ENCODE data around the gene REG3A. TPM values are rescaled to one million over a fixed set of nuclear protein-coding genes. Genes with fewer than 3 reads are reported as not detected.
A peak's percentile ranks its signal among the peaks of the same experiment; 100 is the strongest.

The REG3A gene
- total RNA-seq (not detected), polyA plus RNA-seq (ENCODE audit: insufficient read length in 2 of 2) (not detected)
- long read RNA-seq, donor 1, result 0 reads
- long read RNA-seq, donor 2, result 0 reads
- long read RNA-seq, donor 3, result 0 reads
- long read RNA-seq, donor 4, result 0 reads

- DNase-seq (ENCODE audit: low read depth in 4 of 6, low spot score in 6 of 6), result no peak
- Histone ChIP-seq H3K36me3 (ENCODE audit: control insufficient read depth, insufficient read depth, low read length) (no peaks in the 10 kb centered on the region), H3K9me3 (ENCODE audit: control insufficient read depth, insufficient read depth, low read length) (no peaks in the 10 kb centered on the region), H3K4me1 (ENCODE audit: control insufficient read depth, insufficient read depth, low read length) (no peaks in the 10 kb centered on the region), H3K4me3 (ENCODE audit: low read depth, low read length) (no peak within 1 kb of the TSS), H3K27me3 (ENCODE audit: control insufficient read depth, insufficient read depth, low read length) (no peaks in the 10 kb centered on the region), H3K27ac (ENCODE audit: low read depth, low read length) (no peak within 1 kb of the TSS)
Observed at GRCh38 chr2:79159653-79160052, at the start of gene REG3A. REG3A (minus strand) TSS chr2:79159753; CDS start chr2:79159405, 348 bp downstream.

- DNase-seq (ENCODE audit: low read depth in 4 of 6, low spot score in 6 of 6), result no peak
- H3K9me3 ChIP-seq (ENCODE audit: control insufficient read depth, insufficient read depth, low read length), result no peaks in the 10 kb centered on the region
- H3K27me3 ChIP-seq (ENCODE audit: control insufficient read depth, insufficient read depth, low read length), result no peaks in the 10 kb centered on the region
- no peak overlapping the region for H3K27ac ChIP-seq (ENCODE audit: low read depth, low read length)
- no peaks in the 10 kb centered on the region for H3K4me1 ChIP-seq (ENCODE audit: control insufficient read depth, insufficient read depth, low read length)
- H3K36me3 ChIP-seq (ENCODE audit: control insufficient read depth, insufficient read depth, low read length), result no peaks in the 10 kb centered on the region
- H3K4me3 ChIP-seq (ENCODE audit: low read depth, low read length), result no peak overlapping the region
- WGBS (ENCODE audit: insufficient coverage), result no CpG with 5 or more reads among the region's 1 CpG
Observed at GRCh38 chr2:79200762-79201161, 41.2 kb upstream of the REG3A start.

- no peak overlapping the region for H3K4me3 ChIP-seq (ENCODE audit: low read depth, low read length)
- H3K36me3 ChIP-seq (ENCODE audit: control insufficient read depth, insufficient read depth, low read length), result no peaks in the 10 kb centered on the region
- H3K27me3 ChIP-seq (ENCODE audit: control insufficient read depth, insufficient read depth, low read length), result no peaks in the 10 kb centered on the region
- H3K9me3 ChIP-seq (ENCODE audit: control insufficient read depth, insufficient read depth, low read length), result no peaks in the 10 kb centered on the region
- no peak overlapping the region for H3K27ac ChIP-seq (ENCODE audit: low read depth, low read length)
- no CpG with 5 or more reads among the region's 7 CpGs for WGBS (ENCODE audit: insufficient coverage)
- H3K4me1 ChIP-seq (ENCODE audit: control insufficient read depth, insufficient read depth, low read length), result no peaks in the 10 kb centered on the region
- no peak for DNase-seq (ENCODE audit: low read depth in 4 of 6, low spot score in 6 of 6)
Observed at GRCh38 chr2:79191816-79192215, 32.3 kb upstream of the REG3A start.

GRCh38 chr2:79191081-79191480, 31.5 kb upstream of the REG3A start:
- Histone ChIP-seq H3K4me3 (ENCODE audit: low read depth, low read length) (no peak overlapping the region), H3K4me1 (ENCODE audit: control insufficient read depth, insufficient read depth, low read length) (no peaks in the 10 kb centered on the region), H3K9me3 (ENCODE audit: control insufficient read depth, insufficient read depth, low read length) (no peaks in the 10 kb centered on the region), H3K27me3 (ENCODE audit: control insufficient read depth, insufficient read depth, low read length) (no peaks in the 10 kb centered on the region), H3K27ac (ENCODE audit: low read depth, low read length) (no peak overlapping the region), H3K36me3 (ENCODE audit: control insufficient read depth, insufficient read depth, low read length) (no peaks in the 10 kb centered on the region)
- WGBS (ENCODE audit: insufficient coverage), result no CpG with 5 or more reads among the region's 1 CpG
- DNase-seq (ENCODE audit: low read depth in 4 of 6, low spot score in 6 of 6), result no peak

GRCh38 chr2:79189465-79189864, 29.9 kb upstream of the REG3A start:
- Histone ChIP-seq H3K36me3 (ENCODE audit: control insufficient read depth, insufficient read depth, low read length) (no peaks in the 10 kb centered on the region), H3K4me3 (ENCODE audit: low read depth, low read length) (no peak overlapping the region), H3K27ac (ENCODE audit: low read depth, low read length) (no peak overlapping the region), H3K27me3 (ENCODE audit: control insufficient read depth, insufficient read depth, low read length) (no peaks in the 10 kb centered on the region), H3K4me1 (ENCODE audit: control insufficient read depth, insufficient read depth, low read length) (no peaks in the 10 kb centered on the region), H3K9me3 (ENCODE audit: control insufficient read depth, insufficient read depth, low read length) (no peaks in the 10 kb centered on the region)
- DNase-seq (ENCODE audit: low read depth in 4 of 6, low spot score in 6 of 6), result no peak
- WGBS (ENCODE audit: insufficient coverage), result no CpG with 5 or more reads among the region's 3 CpGs

GRCh38 chr2:79181617-79182016, 22.1 kb upstream of the REG3A start:
- H3K27me3 ChIP-seq (ENCODE audit: control insufficient read depth, insufficient read depth, low read length), result no peaks in the 10 kb centered on the region
- WGBS (ENCODE audit: insufficient coverage), result no CpG with 5 or more reads among the region's 2 CpGs

GRCh38 chr2:79180092-79180491, 20.5 kb upstream of the REG3A start:
- Histone ChIP-seq H3K36me3 (ENCODE audit: control insufficient read depth, insufficient read depth, low read length) (no peaks in the 10 kb centered on the region), H3K27ac (ENCODE audit: low read depth, low read length) (no peak overlapping the region), H3K9me3 (ENCODE audit: control insufficient read depth, insufficient read depth, low read length) (peaks cover 2% of the 10 kb centered on the region), H3K4me1 (ENCODE audit: control insufficient read depth, insufficient read depth, low read length) (no peaks in the 10 kb centered on the region), H3K27me3 (ENCODE audit: control insufficient read depth, insufficient read depth, low read length) (no peaks in the 10 kb centered on the region), H3K4me3 (ENCODE audit: low read depth, low read length) (no peak overlapping the region)
- no peak for DNase-seq (ENCODE audit: low read depth in 4 of 6, low spot score in 6 of 6)
- WGBS (ENCODE audit: insufficient coverage), result no CpG with 5 or more reads among the region's 2 CpGs

More at GRCh38 chr2:79181617-79182016, 22.1 kb upstream of the REG3A start:
- Histone ChIP-seq H3K4me1 (ENCODE audit: control insufficient read depth, insufficient read depth, low read length) (no peaks in the 10 kb centered on the region), H3K27ac (ENCODE audit: low read depth, low read length) (no peak overlapping the region), H3K4me3 (ENCODE audit: low read depth, low read length) (no peak overlapping the region), H3K36me3 (ENCODE audit: control insufficient read depth, insufficient read depth, low read length) (no peaks in the 10 kb centered on the region), H3K9me3 (ENCODE audit: control insufficient read depth, insufficient read depth, low read length) (peaks cover 2% of the 10 kb centered on the region)
- DNase-seq (ENCODE audit: low read depth in 4 of 6, low spot score in 6 of 6), result no peak

- Histone ChIP-seq H3K27me3 (ENCODE audit: control insufficient read depth, insufficient read depth, low read length) (no peaks in the 10 kb centered on the region), H3K36me3 (ENCODE audit: control insufficient read depth, insufficient read depth, low read length) (no peaks in the 10 kb centered on the region), H3K9me3 (ENCODE audit: control insufficient read depth, insufficient read depth, low read length) (peaks cover 2% of the 10 kb centered on the region), H3K4me1 (ENCODE audit: control insufficient read depth, insufficient read depth, low read length) (no peaks in the 10 kb centered on the region), H3K4me3 (ENCODE audit: low read depth, low read length) (no peak overlapping the region), H3K27ac (ENCODE audit: low read depth, low read length) (no peak overlapping the region)
- 0% methylated on average over 1 of the region's 4 CpGs for WGBS (ENCODE audit: insufficient coverage)
- DNase-seq (ENCODE audit: low read depth in 4 of 6, low spot score in 6 of 6), result peak in 1 of 6 donors; percentile 12
Observed at GRCh38 chr2:79179036-79179435, 19.5 kb upstream of the REG3A start.

GRCh38 chr2:79178076-79178674, 18.6 kb upstream of the REG3A start:
- Histone ChIP-seq H3K27ac (ENCODE audit: low read depth, low read length) (no peak overlapping the region), H3K27me3 (ENCODE audit: control insufficient read depth, insufficient read depth, low read length) (no peaks in the 10 kb centered on the region), H3K9me3 (ENCODE audit: control insufficient read depth, insufficient read depth, low read length) (peaks cover 2% of the 10 kb centered on the region), H3K36me3 (ENCODE audit: control insufficient read depth, insufficient read depth, low read length) (no peaks in the 10 kb centered on the region), H3K4me3 (ENCODE audit: low read depth, low read length) (no peak overlapping the region), H3K4me1 (ENCODE audit: control insufficient read depth, insufficient read depth, low read length) (no peaks in the 10 kb centered on the region)
- peak in 2 of 6 donors; percentile 4 to 56 for DNase-seq (ENCODE audit: low read depth in 4 of 6, low spot score in 6 of 6)
- 25% methylated on average over 2 of the region's 6 CpGs for WGBS (ENCODE audit: insufficient coverage)

- H3K9me3 ChIP-seq (ENCODE audit: control insufficient read depth, insufficient read depth, low read length), result no peaks in the 10 kb centered on the region
- H3K4me3 ChIP-seq (ENCODE audit: low read depth, low read length), result no peak overlapping the region
- 100% methylated on average over 1 of the region's 2 CpGs for WGBS (ENCODE audit: insufficient coverage)
- DNase-seq (ENCODE audit: low read depth in 4 of 6, low spot score in 6 of 6), result no peak
- H3K36me3 ChIP-seq (ENCODE audit: control insufficient read depth, insufficient read depth, low read length), result no peaks in the 10 kb centered on the region
- H3K4me1 ChIP-seq (ENCODE audit: control insufficient read depth, insufficient read depth, low read length), result no peaks in the 10 kb centered on the region
- no peaks in the 10 kb centered on the region for H3K27me3 ChIP-seq (ENCODE audit: control insufficient read depth, insufficient read depth, low read length)
- no peak overlapping the region for H3K27ac ChIP-seq (ENCODE audit: low read depth, low read length)
Observed at GRCh38 chr2:79171348-79171958, 11.9 kb upstream of the REG3A start.

Measured in spinal cord (tissue), 10 donors.